ENCODE results near the gene GFPT1. TPM values are rescaled to one million over a fixed set of nuclear protein-coding genes. Genes with fewer than 3 reads are reported as not detected.

GFPT1 gene
- total and polyA plus RNA-seq, 5 donors from 2014 or later, result 8.0 to 20.7 (median 12.0) TPM

- H3K27ac ChIP-seq (ENCODE audit: insufficient read depth, low read length, poor library complexity, severe bottlenecking), result no peak overlapping the region
- Mint-ChIP-seq H3K4me1 (no peaks in the 10 kb centered on the region), H3K36me3 (no peaks in the 10 kb centered on the region), H3K4me3 (no peak overlapping the region), H3K27ac (no peak overlapping the region), H3K27me3 (peaks cover 45% of the 10 kb centered on the region), H3K9me3 (peaks cover 0 to 2% (median 0%) of the 10 kb centered on the region in 7 donors)
- DNase-seq, result no peak
- no peaks in the 10 kb centered on the region for H3K4me1 ChIP-seq (ENCODE audit: control insufficient read depth, insufficient read depth, low read length, poor library complexity, severe bottlenecking)
- H3K36me3 ChIP-seq (ENCODE audit: control insufficient read depth, insufficient read depth, low read length), result no peaks in the 10 kb centered on the region
- H3K4me3 ChIP-seq (ENCODE audit: low read depth, low read length), result no peak overlapping the region
- H3K9me3 ChIP-seq (ENCODE audit: control insufficient read depth in 2 of 2, low read length in 2 of 2), result no peaks in the 10 kb centered on the region
- H3K27me3 ChIP-seq (ENCODE audit: control insufficient read depth, insufficient read depth, low read length), result peaks cover 4% of the 10 kb centered on the region
- ATAC-seq (ENCODE audit: low read depth in 2 of 2), result no peak
These were observed 99.5 kb downstream of the GFPT1 start for GRCh38 chr2:69287544-69287943.

GRCh38 chr2:69285379-69285894, 101.6 kb downstream of the GFPT1 start:
- Mint-ChIP-seq H3K9me3 (peaks cover 0 to 3% (median 0%) of the 10 kb centered on the region in 7 donors), H3K36me3 (no peaks in the 10 kb centered on the region), H3K27ac (no peak overlapping the region), H3K4me3 (no peak overlapping the region), H3K4me1 (no peaks in the 10 kb centered on the region), H3K27me3 (peaks cover 28% of the 10 kb centered on the region)
- no peaks in the 10 kb centered on the region for H3K4me1 ChIP-seq (ENCODE audit: control insufficient read depth, insufficient read depth, low read length, poor library complexity, severe bottlenecking)
- H3K27me3 ChIP-seq (ENCODE audit: control insufficient read depth, insufficient read depth, low read length), result no peaks in the 10 kb centered on the region
- ATAC-seq (ENCODE audit: low read depth in 2 of 2), result no peak
- no peak for DNase-seq
- no peaks in the 10 kb centered on the region for H3K36me3 ChIP-seq (ENCODE audit: control insufficient read depth, insufficient read depth, low read length)
- no peak overlapping the region for H3K4me3 ChIP-seq (ENCODE audit: low read depth, low read length)
- no peak overlapping the region for H3K27ac ChIP-seq (ENCODE audit: insufficient read depth, low read length, poor library complexity, severe bottlenecking)
- no peaks in the 10 kb centered on the region for H3K9me3 ChIP-seq (ENCODE audit: control insufficient read depth in 2 of 2, low read length in 2 of 2)

- H3K9me3 ChIP-seq (ENCODE audit: control insufficient read depth in 2 of 2, low read length in 2 of 2), result no peaks in the 10 kb centered on the region
- Mint-ChIP-seq H3K9me3 (peaks cover 0 to 2% (median 0%) of the 10 kb centered on the region in 7 donors), H3K36me3 (no peaks in the 10 kb centered on the region), H3K4me1 (no peaks in the 10 kb centered on the region), H3K27ac (no peak overlapping the region), H3K4me3 (no peak overlapping the region), H3K27me3 (peaks cover 13% of the 10 kb centered on the region)
- ATAC-seq (ENCODE audit: low read depth in 2 of 2) (no peak), DNase-seq (no peak)
- H3K4me3 ChIP-seq (ENCODE audit: low read depth, low read length), result no peak overlapping the region
- no peaks in the 10 kb centered on the region for H3K27me3 ChIP-seq (ENCODE audit: control insufficient read depth, insufficient read depth, low read length)
- H3K27ac ChIP-seq (ENCODE audit: insufficient read depth, low read length, poor library complexity, severe bottlenecking), result no peak overlapping the region
- no peaks in the 10 kb centered on the region for H3K4me1 ChIP-seq (ENCODE audit: control insufficient read depth, insufficient read depth, low read length, poor library complexity, severe bottlenecking)
- no peaks in the 10 kb centered on the region for H3K36me3 ChIP-seq (ENCODE audit: control insufficient read depth, insufficient read depth, low read length)
These were observed 106.1 kb downstream of the GFPT1 start for GRCh38 chr2:69280796-69281412.

- H3K4me1 Mint-ChIP-seq, result no peaks in the 10 kb centered on the region
- H3K4me3 Mint-ChIP-seq, result no peak overlapping the region
- no peaks in the 10 kb centered on the region for H3K9me3 ChIP-seq (ENCODE audit: control insufficient read depth in 2 of 2, low read length in 2 of 2)
- peaks cover 5% of the 10 kb centered on the region for H3K27me3 ChIP-seq (ENCODE audit: control insufficient read depth, insufficient read depth, low read length)
- no peaks in the 10 kb centered on the region for H3K36me3 Mint-ChIP-seq
- H3K9me3 Mint-ChIP-seq, result peaks cover 0 to 2% (median 0%) of the 10 kb centered on the region in 7 donors
- H3K27ac Mint-ChIP-seq, result no peak overlapping the region
- DNase-seq (no peak), ATAC-seq (ENCODE audit: low read depth in 2 of 2) (no peak)
- no peaks in the 10 kb centered on the region for H3K36me3 ChIP-seq (ENCODE audit: control insufficient read depth, insufficient read depth, low read length)
- no peaks in the 10 kb centered on the region for H3K4me1 ChIP-seq (ENCODE audit: control insufficient read depth, insufficient read depth, low read length, poor library complexity, severe bottlenecking)
- H3K27ac ChIP-seq (ENCODE audit: insufficient read depth, low read length, poor library complexity, severe bottlenecking), result no peak overlapping the region
- H3K27me3 Mint-ChIP-seq, result peaks cover 14% of the 10 kb centered on the region
- H3K4me3 ChIP-seq (ENCODE audit: low read depth, low read length), result no peak overlapping the region
These were observed 106.9 kb downstream of the GFPT1 start for GRCh38 chr2:69279931-69280681.

GRCh38 chr2:69279211-69279610, 107.8 kb downstream of the GFPT1 start:
- Mint-ChIP-seq H3K27me3 (peaks cover 15% of the 10 kb centered on the region), H3K4me1 (no peaks in the 10 kb centered on the region), H3K9me3 (peaks cover 0 to 2% (median 0%) of the 10 kb centered on the region in 7 donors), H3K36me3 (no peaks in the 10 kb centered on the region), H3K27ac (no peak overlapping the region), H3K4me3 (no peak overlapping the region)
- Histone ChIP-seq H3K36me3 (ENCODE audit: control insufficient read depth, insufficient read depth, low read length) (no peaks in the 10 kb centered on the region), H3K9me3 (ENCODE audit: control insufficient read depth in 2 of 2, low read length in 2 of 2) (no peaks in the 10 kb centered on the region), H3K27me3 (ENCODE audit: control insufficient read depth, insufficient read depth, low read length) (peaks cover 8% of the 10 kb centered on the region), H3K27ac (ENCODE audit: insufficient read depth, low read length, poor library complexity, severe bottlenecking) (no peak overlapping the region), H3K4me1 (ENCODE audit: control insufficient read depth, insufficient read depth, low read length, poor library complexity, severe bottlenecking) (no peaks in the 10 kb centered on the region), H3K4me3 (ENCODE audit: low read depth, low read length) (no peak overlapping the region)
- ATAC-seq (ENCODE audit: low read depth in 2 of 2), result no peak
- no peak for DNase-seq

GRCh38 chr2:69278366-69278765, 108.7 kb downstream of the GFPT1 start:
- H3K27me3 ChIP-seq (ENCODE audit: control insufficient read depth, insufficient read depth, low read length), result peaks cover 10% of the 10 kb centered on the region
- H3K36me3 ChIP-seq (ENCODE audit: control insufficient read depth, insufficient read depth, low read length), result no peaks in the 10 kb centered on the region
- no peak for DNase-seq
- Mint-ChIP-seq H3K36me3 (no peaks in the 10 kb centered on the region), H3K27me3 (peaks cover 18% of the 10 kb centered on the region), H3K4me1 (no peaks in the 10 kb centered on the region), H3K27ac (no peak overlapping the region), H3K9me3 (peaks cover 0 to 4% (median 0%) of the 10 kb centered on the region in 7 donors), H3K4me3 (no peak overlapping the region)
- H3K4me3 ChIP-seq (ENCODE audit: low read depth, low read length), result no peak overlapping the region
- ATAC-seq (ENCODE audit: low read depth in 2 of 2), result no peak
- no peaks in the 10 kb centered on the region for H3K9me3 ChIP-seq (ENCODE audit: control insufficient read depth in 2 of 2, low read length in 2 of 2)
- no peaks in the 10 kb centered on the region for H3K4me1 ChIP-seq (ENCODE audit: control insufficient read depth, insufficient read depth, low read length, poor library complexity, severe bottlenecking)
- no peak overlapping the region for H3K27ac ChIP-seq (ENCODE audit: insufficient read depth, low read length, poor library complexity, severe bottlenecking)

GRCh38 chr2:69275490-69275889, 111.5 kb downstream of the GFPT1 start:
- H3K9me3 Mint-ChIP-seq, result peaks cover 0 to 4% (median 0%) of the 10 kb centered on the region in 7 donors
- ATAC-seq (ENCODE audit: low read depth in 2 of 2) (no peak), DNase-seq (no peak)
- H3K27me3 Mint-ChIP-seq, result peaks cover 32% of the 10 kb centered on the region
- no peaks in the 10 kb centered on the region for H3K36me3 Mint-ChIP-seq
- H3K27ac Mint-ChIP-seq, result no peak overlapping the region
- Histone ChIP-seq H3K4me1 (ENCODE audit: control insufficient read depth, insufficient read depth, low read length, poor library complexity, severe bottlenecking) (no peaks in the 10 kb centered on the region), H3K27me3 (ENCODE audit: control insufficient read depth, insufficient read depth, low read length) (peaks cover 14% of the 10 kb centered on the region), H3K27ac (ENCODE audit: insufficient read depth, low read length, poor library complexity, severe bottlenecking) (no peak overlapping the region), H3K36me3 (ENCODE audit: control insufficient read depth, insufficient read depth, low read length) (no peaks in the 10 kb centered on the region), H3K4me3 (ENCODE audit: low read depth, low read length) (no peak overlapping the region), H3K9me3 (ENCODE audit: control insufficient read depth in 2 of 2, low read length in 2 of 2) (no peaks in the 10 kb centered on the region)
- H3K4me1 Mint-ChIP-seq, result no peaks in the 10 kb centered on the region
- no peak overlapping the region for H3K4me3 Mint-ChIP-seq
